Measurements from ENCODE around the gene SURF1.
"Not testable (repeated sequence)": the region's sequence is repeated elsewhere in the genome, so short reads cannot be mapped to it uniquely, and the experiment has no call there.

Gene SURF1

GRCh38 chr9:133322701-133323100 lies 33.6 kb downstream of the SURF1 start:
- H3K4me3 Mint-ChIP-seq: no peak overlapping the region
- no peak for DNase-seq
- no peaks in the 10 kb centered on the region for H3K4me1 Mint-ChIP-seq

GRCh38 chr9:133321411-133321935 lies 34.8 kb downstream of the SURF1 start:
- no peak for ATAC-seq (replicated peaks)
- Mint-ChIP-seq H3K27ac (no peak overlapping the region), H3K27me3 (peaks cover 3 to 20% of the 10 kb centered on the region in 2 donors), H3K9me3 (peaks cover 0 to 1% of the 10 kb centered on the region in 2 donors), H3K36me3 (peaks cover 2 to 9% of the 10 kb centered on the region in 2 donors), H3K4me1 (no peaks in the 10 kb centered on the region), H3K4me3 (no peak overlapping the region)
- DNase-seq: no peak

More at GRCh38 chr9:133322701-133323100, 33.6 kb downstream of the SURF1 start:
- H3K9me3 Mint-ChIP-seq: peaks cover 0 to 1% of the 10 kb centered on the region in 2 donors
- no peak for ATAC-seq (replicated peaks)
- peaks cover 2 to 10% of the 10 kb centered on the region in 2 donors for H3K36me3 Mint-ChIP-seq
- no peak overlapping the region for H3K27ac Mint-ChIP-seq
- peaks cover 3 to 9% of the 10 kb centered on the region in 2 donors for H3K27me3 Mint-ChIP-seq

- peaks cover 2 to 6% of the 10 kb centered on the region in 2 donors for H3K36me3 Mint-ChIP-seq
- H3K27ac Mint-ChIP-seq: no peak overlapping the region
- DNase-seq (no peak), ATAC-seq (replicated peaks) (no peak)
- H3K4me1 Mint-ChIP-seq: no peaks in the 10 kb centered on the region
- H3K27me3 Mint-ChIP-seq: peaks cover 3 to 20% of the 10 kb centered on the region in 2 donors
- H3K4me3 Mint-ChIP-seq: no peak overlapping the region
- H3K9me3 Mint-ChIP-seq: peaks cover 0 to 3% of the 10 kb centered on the region in 2 donors
Measured at GRCh38 chr9:133320421-133320881, 35.8 kb downstream of the SURF1 start.

GRCh38 chr9:133317551-133317950 lies 38.7 kb downstream of the SURF1 start:
- H3K4me1 Mint-ChIP-seq; H3K36me3 Mint-ChIP-seq; H3K9me3 Mint-ChIP-seq; H3K27ac Mint-ChIP-seq; DNase-seq; ATAC-seq (replicated peaks); H3K4me3 Mint-ChIP-seq: not testable (repeated sequence)
- peaks cover 3 to 20% of the 10 kb centered on the region in 2 donors for H3K27me3 Mint-ChIP-seq

GRCh38 chr9:133315997-133316396 lies 40.3 kb downstream of the SURF1 start:
- H3K36me3 Mint-ChIP-seq: no peaks in the 10 kb centered on the region
- no peaks in the 10 kb centered on the region for H3K4me1 Mint-ChIP-seq
- no peak overlapping the region for H3K4me3 Mint-ChIP-seq
- no peak overlapping the region for H3K27ac Mint-ChIP-seq
- DNase-seq (no peak), ATAC-seq (replicated peaks) (no peak)
- H3K9me3 Mint-ChIP-seq: peaks cover 0 to 1% of the 10 kb centered on the region in 2 donors
- peaks cover 0 to 17% of the 10 kb centered on the region in 2 donors for H3K27me3 Mint-ChIP-seq

- Mint-ChIP-seq H3K9me3 (peaks cover 0 to 6% of the 10 kb centered on the region in 2 donors), H3K27me3 (peaks cover 22 to 40% of the 10 kb centered on the region in 2 donors), H3K27ac (no peak overlapping the region), H3K4me1 (no peaks in the 10 kb centered on the region), H3K4me3 (no peak overlapping the region), H3K36me3 (no peaks in the 10 kb centered on the region)
- ATAC-seq (replicated peaks) (no peak), DNase-seq (no peak)
Measured at GRCh38 chr9:133309608-133310007, 46.7 kb downstream of the SURF1 start.

- no peak for DNase-seq
- ATAC-seq (replicated peaks): no peak
- peaks cover 0 to 6% of the 10 kb centered on the region in 2 donors for H3K9me3 Mint-ChIP-seq
- H3K27me3 Mint-ChIP-seq: peaks cover 22 to 41% of the 10 kb centered on the region in 2 donors
- H3K36me3 Mint-ChIP-seq: no peaks in the 10 kb centered on the region
- H3K27ac Mint-ChIP-seq: no peak overlapping the region
- H3K4me3 Mint-ChIP-seq: no peak overlapping the region
- no peaks in the 10 kb centered on the region for H3K4me1 Mint-ChIP-seq
Measured at GRCh38 chr9:133307301-133307700, 49.0 kb downstream of the SURF1 start.

- Mint-ChIP-seq H3K4me1 (no peaks in the 10 kb centered on the region), H3K9me3 (peaks cover 0 to 6% of the 10 kb centered on the region in 2 donors), H3K27ac (no peak overlapping the region), H3K36me3 (no peaks in the 10 kb centered on the region), H3K27me3 (peaks cover 27 to 41% of the 10 kb centered on the region in 2 donors), H3K4me3 (no peak overlapping the region)
- DNase-seq: no peak
- ATAC-seq (replicated peaks): no peak
Measured at GRCh38 chr9:133306242-133307204, 49.8 kb downstream of the SURF1 start.

GRCh38 chr9:133305731-133306130 lies 50.6 kb downstream of the SURF1 start:
- peaks cover 27 to 41% of the 10 kb centered on the region in 2 donors for H3K27me3 Mint-ChIP-seq
- peaks cover 0 to 6% of the 10 kb centered on the region in 2 donors for H3K9me3 Mint-ChIP-seq
- H3K36me3 Mint-ChIP-seq: no peaks in the 10 kb centered on the region
- no peak for ATAC-seq (replicated peaks)
- H3K4me1 Mint-ChIP-seq: no peaks in the 10 kb centered on the region
- no peak overlapping the region for H3K27ac Mint-ChIP-seq
- H3K4me3 Mint-ChIP-seq: no peak overlapping the region
- no peak for DNase-seq

- H3K27me3 Mint-ChIP-seq: peaks cover 25 to 37% of the 10 kb centered on the region in 2 donors
- ATAC-seq (replicated peaks): no peak
- H3K4me1 Mint-ChIP-seq: no peaks in the 10 kb centered on the region
- DNase-seq: no peak
- H3K36me3 Mint-ChIP-seq: no peaks in the 10 kb centered on the region
- H3K4me3 Mint-ChIP-seq: no peak overlapping the region
- H3K27ac Mint-ChIP-seq: no peak overlapping the region
- H3K9me3 Mint-ChIP-seq: peaks cover 0 to 4% of the 10 kb centered on the region in 2 donors
Measured at GRCh38 chr9:133304477-133305377, 51.6 kb downstream of the SURF1 start.

GRCh38 chr9:133304158-133304470 lies 52.2 kb downstream of the SURF1 start:
- peaks cover 24 to 36% of the 10 kb centered on the region in 2 donors for H3K27me3 Mint-ChIP-seq
- H3K4me1 Mint-ChIP-seq: no peaks in the 10 kb centered on the region
- DNase-seq (no peak), ATAC-seq (replicated peaks) (no peak)
- H3K9me3 Mint-ChIP-seq: no peaks in the 10 kb centered on the region
- H3K36me3 Mint-ChIP-seq: no peaks in the 10 kb centered on the region
- no peak overlapping the region for H3K4me3 Mint-ChIP-seq
- no peak overlapping the region for H3K27ac Mint-ChIP-seq

GRCh38 chr9:133303266-133304157 lies 52.8 kb downstream of the SURF1 start:
- no peak overlapping the region for H3K27ac Mint-ChIP-seq
- ATAC-seq (replicated peaks) (no peak), DNase-seq (no peak)
- H3K4me3 Mint-ChIP-seq: no peak overlapping the region
- H3K9me3 Mint-ChIP-seq: no peaks in the 10 kb centered on the region
- H3K36me3 Mint-ChIP-seq: no peaks in the 10 kb centered on the region
- H3K4me1 Mint-ChIP-seq: no peaks in the 10 kb centered on the region
- peaks cover 21 to 34% of the 10 kb centered on the region in 2 donors for H3K27me3 Mint-ChIP-seq

Data from stimulated activated naive B cell treated with anti-CD40 and anti-IgM and Interleukin-4, amounts not matched to agents 10 μg/mL and 1 μg/mL and 100 μg/mL, for 72 hours (primary cell).